ENCODE data around the gene OPCML.

The OPCML gene

DNA sequence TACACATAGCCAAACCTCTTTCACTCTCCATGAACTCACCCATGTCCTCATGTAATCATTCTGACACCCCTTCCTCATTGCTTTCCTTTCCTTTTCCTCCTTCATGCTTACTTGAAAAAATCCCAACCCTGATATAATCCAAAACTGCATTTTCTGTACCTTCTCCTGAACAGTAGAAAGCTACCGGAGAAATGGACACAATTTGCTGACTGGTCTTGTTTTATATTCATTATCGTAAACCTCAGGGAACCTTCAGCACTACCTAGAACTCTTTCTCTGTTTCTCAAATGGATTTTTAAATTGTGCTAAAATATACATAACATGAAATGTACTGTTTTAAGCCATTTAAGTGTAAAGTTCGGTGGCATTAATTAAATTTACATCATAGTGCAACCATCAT lies 1165.0 kb downstream of the OPCML start:
- DNase-seq = no peak

DNA sequence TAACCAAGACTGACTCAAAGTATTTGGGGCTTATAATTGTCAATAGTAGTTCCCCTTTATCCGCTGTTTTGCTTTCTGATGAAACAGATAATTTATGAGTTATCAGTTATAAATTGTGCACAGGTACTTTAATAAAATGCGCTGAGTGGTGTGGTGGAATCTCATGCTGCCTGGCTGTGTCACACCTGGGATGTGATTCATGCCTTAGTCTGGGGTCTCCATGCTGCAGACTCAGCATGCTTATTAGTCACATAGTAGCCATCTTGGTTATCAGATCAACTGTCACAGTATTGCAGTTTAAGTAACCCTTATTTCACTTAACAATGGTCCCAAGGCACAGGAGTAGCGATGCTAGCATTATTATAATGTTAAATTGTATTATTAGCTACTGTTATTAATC lies 1166.7 kb downstream of the OPCML start:
- no peak for DNase-seq

Data from EL (cell line).